Erythroblast (primary cell): Measurements from ENCODE around the gene CYTH1.

Experiments
- GATA1 ChIP-seq: IDR thresholded peaks from 2 replicates; pipeline ENCODE4 v1.6.1; 2011; ENCODE audit warnings: low read depth, mild to moderate bottlenecking, control low read depth, low read length, moderate library complexity
- POLR2A ChIP-seq: IDR thresholded peaks from 2 replicates; pipeline ENCODE4 v1.6.1; 2011; ENCODE audit warnings: mild to moderate bottlenecking, low read length

DNA sequence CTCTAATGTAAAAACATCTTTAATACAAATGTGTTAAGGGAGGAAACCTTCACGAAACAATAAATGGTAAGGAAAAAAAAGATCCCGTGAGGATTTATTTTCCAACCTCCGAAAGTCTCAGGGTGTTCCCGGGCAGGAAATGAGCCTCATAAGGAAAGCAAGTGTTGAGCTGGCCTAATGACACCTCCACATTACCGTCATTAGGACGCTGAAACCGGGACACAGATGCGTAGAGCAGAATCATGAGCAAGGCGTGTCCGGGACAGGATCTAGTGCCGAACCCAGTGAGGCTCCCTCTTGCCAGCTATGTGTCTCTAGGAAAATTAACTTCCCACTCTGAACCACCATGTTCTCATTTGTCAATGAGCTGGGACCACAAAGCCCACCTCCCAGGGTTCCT is 22.7 kb upstream of the CYTH1 start:
- TF ChIP-seq POLR2A (no peak), GATA1 (no peak)
